Endothelial cell of umbilical vein (primary cell): ENCODE results near the gene TYSND1. TPM values are rescaled to one million over a fixed set of nuclear protein-coding genes. Genes with fewer than 3 reads are reported as not detected.

ENCODE experiments used
- polyA plus RNA-seq, 4 experiments: library from polyadenylated mRNA; depleted of rRNA in 3 of 4; stranded (reverse) in 3 of 4; unstranded in 1 of 4; fragments of >200 nt; gene quantifications; 2 replicates each; pipeline versions ENCODE4 v1.2.1 to v1.2.3, GENCODE V29; 2011 to 2012; ENCODE audit warnings: missing spikeins in 1 of 4
- total RNA-seq: library from RNA; stranded (reverse); gene quantifications from 2 replicates; pipeline ENCODE4 v1.2.3, GENCODE V29; 2021

The TYSND1 gene
- total and polyA plus RNA-seq, 2 donors (not counting 3 experiments of a cell fraction or from before 2014, with no cell fraction given), result 5.1 to 7.8 TPM

Other genes with a start within 250 kb of the TYSND1 start
- gene MACROH2A2, start 93.9 kb downstream of the TYSND1 start, total RNA-seq, result not detected in 2 replicates
- gene MACROH2A2, start 93.9 kb downstream of the TYSND1 start, polyA plus RNA-seq, result 0.08 TPM in 1 of 2 replicates, not detected in the other
- gene AIFM2, start 13.9 kb downstream of the TYSND1 start, total RNA-seq, result 6.6 and 8.7 TPM in 2 replicates
- gene AIFM2, start 13.9 kb downstream of the TYSND1 start, polyA plus RNA-seq, result 6.6 and 6.9 TPM in 2 replicates
- 116 and 130 TPM in 2 replicates for gene SAR1A, start 23.8 kb upstream of the TYSND1 start, total RNA-seq
- 27.3 and 33.2 TPM in 2 replicates for gene SAR1A, start 23.8 kb upstream of the TYSND1 start, polyA plus RNA-seq
- gene PPA1, start 86.7 kb upstream of the TYSND1 start, total RNA-seq, result 115 and 140 TPM in 2 replicates
- gene PPA1, start 86.7 kb upstream of the TYSND1 start, polyA plus RNA-seq, result 48.5 and 63.5 TPM in 2 replicates
- gene NPFFR1, start 137.3 kb upstream of the TYSND1 start, total RNA-seq, result not detected in 2 replicates
- gene NPFFR1, start 137.3 kb upstream of the TYSND1 start, polyA plus RNA-seq, result not detected in 2 replicates
- 9.6 and 14.7 TPM in 2 replicates for gene LRRC20, start 235.9 kb upstream of the TYSND1 start, total RNA-seq
- gene LRRC20, start 235.9 kb upstream of the TYSND1 start, polyA plus RNA-seq, result 19.8 and 24.4 TPM in 2 replicates